Osteoblast (primary cell): ENCODE measurements around the gene PLEKHG5. TPM values are rescaled to one million over a fixed set of nuclear protein-coding genes. Genes with fewer than 3 reads are reported as not detected.
"Not testable (repeated sequence)": the region's sequence is repeated elsewhere in the genome, so short reads cannot be mapped to it uniquely, and the experiment has no call there.

ENCODE experiments used
- DNase-seq: peaks from one replicate; pipeline ENCODE4 v3.0.0; 2011; ENCODE audit warnings: low spot score, mixed read lengths; ENCODE audit not compliant: insufficient read length; ENCODE audit errors: missing footprints
- H2AFZ ChIP-seq: 2 replicates; pipeline ENCODE4 v1.6.0; 2011; ENCODE audit warnings: mild to moderate bottlenecking, low read length
- H3K27ac ChIP-seq: 2 replicates; pipeline ENCODE4 v1.5.1; 2011; ENCODE audit warnings: mild to moderate bottlenecking, low read depth, low read length, moderate library complexity
- H3K27me3 ChIP-seq: 2 replicates; pipeline ENCODE4 v1.6.0; 2012; ENCODE audit warnings: mild to moderate bottlenecking, control low read depth, inconsistent platforms, low read length, moderate library complexity; ENCODE audit not compliant: insufficient read depth
- H3K36me3 ChIP-seq: 2 replicates; pipeline ENCODE4 v1.5.1; 2011; ENCODE audit warnings: mild to moderate bottlenecking, low read length, control low read depth, moderate library complexity; ENCODE audit not compliant: insufficient read depth
- H3K4me1 ChIP-seq: 2 replicates; pipeline ENCODE4 v1.5.1; 2011; ENCODE audit warnings: mild to moderate bottlenecking, low read length, control low read depth, moderate library complexity; ENCODE audit not compliant: insufficient read depth
- H3K4me2 ChIP-seq: 2 replicates; pipeline ENCODE4 v1.6.0; 2011; ENCODE audit warnings: mild to moderate bottlenecking, low read length; ENCODE audit not compliant: insufficient read depth
- H3K4me3 ChIP-seq: fragments of 200-600 bp; sonication (generic); 3 replicates; pipeline ENCODE4 v1.5.1; 2012; ENCODE audit warnings: mild to moderate bottlenecking, low read length, inconsistent platforms; ENCODE audit not compliant: insufficient read depth
- H3K79me2 ChIP-seq: 2 replicates; pipeline ENCODE4 v1.6.0; 2012; ENCODE audit warnings: mild to moderate bottlenecking, low read length, control low read depth, inconsistent platforms; ENCODE audit not compliant: insufficient read depth
- H3K9me3 ChIP-seq: 2 replicates; pipeline ENCODE4 v1.5.1; 2011; ENCODE audit warnings: low read depth, low read length, control low read depth
- H4K20me1 ChIP-seq: 2 replicates; pipeline ENCODE4 v1.6.0; 2012; ENCODE audit warnings: mild to moderate bottlenecking, low read length, control low read depth; ENCODE audit not compliant: insufficient read depth
- total RNA-seq: library from RNA; depleted of rRNA; stranded (reverse); fragments of >200 nt; gene quantifications from 2 replicates; pipeline ENCODE4 v1.2.3, GENCODE V29; 2012
- TF ChIP-seq, protein P1 (sequence below): IDR thresholded peaks from 2 replicates; pipeline ENCODE4 v1.5.1; 2011; ENCODE audit warnings: mild to moderate bottlenecking, low read depth, low read length, moderate library complexity; ENCODE audit errors: extremely low read depth

Gene PLEKHG5
- total RNA-seq, 1 donor = 11.2 TPM

DNA sequence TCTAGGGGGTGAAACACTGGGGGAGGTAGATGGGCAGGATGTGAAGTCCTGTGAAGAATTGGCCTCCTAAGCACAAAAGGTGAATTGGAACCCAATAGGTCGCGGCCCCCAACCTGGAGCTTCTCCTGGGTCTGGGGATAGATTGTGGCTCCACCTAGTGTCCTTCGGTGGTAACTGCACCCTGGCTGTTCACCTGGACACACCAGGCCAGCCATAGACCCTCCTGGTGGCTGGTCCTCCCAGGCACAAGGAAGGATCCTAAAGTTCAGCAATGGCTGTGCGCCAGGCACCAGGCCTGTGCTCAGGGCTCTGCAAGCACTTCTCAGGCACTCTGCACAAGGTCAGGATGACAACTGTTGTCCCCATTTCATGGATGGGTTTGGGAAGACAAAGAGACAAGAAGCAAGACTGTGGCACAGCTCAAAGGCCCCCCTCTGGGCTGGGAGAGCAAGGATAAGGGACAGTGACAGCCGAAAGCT is 53.4 kb downstream of the PLEKHG5 start:
- TF ChIP-seq, protein P1, sequence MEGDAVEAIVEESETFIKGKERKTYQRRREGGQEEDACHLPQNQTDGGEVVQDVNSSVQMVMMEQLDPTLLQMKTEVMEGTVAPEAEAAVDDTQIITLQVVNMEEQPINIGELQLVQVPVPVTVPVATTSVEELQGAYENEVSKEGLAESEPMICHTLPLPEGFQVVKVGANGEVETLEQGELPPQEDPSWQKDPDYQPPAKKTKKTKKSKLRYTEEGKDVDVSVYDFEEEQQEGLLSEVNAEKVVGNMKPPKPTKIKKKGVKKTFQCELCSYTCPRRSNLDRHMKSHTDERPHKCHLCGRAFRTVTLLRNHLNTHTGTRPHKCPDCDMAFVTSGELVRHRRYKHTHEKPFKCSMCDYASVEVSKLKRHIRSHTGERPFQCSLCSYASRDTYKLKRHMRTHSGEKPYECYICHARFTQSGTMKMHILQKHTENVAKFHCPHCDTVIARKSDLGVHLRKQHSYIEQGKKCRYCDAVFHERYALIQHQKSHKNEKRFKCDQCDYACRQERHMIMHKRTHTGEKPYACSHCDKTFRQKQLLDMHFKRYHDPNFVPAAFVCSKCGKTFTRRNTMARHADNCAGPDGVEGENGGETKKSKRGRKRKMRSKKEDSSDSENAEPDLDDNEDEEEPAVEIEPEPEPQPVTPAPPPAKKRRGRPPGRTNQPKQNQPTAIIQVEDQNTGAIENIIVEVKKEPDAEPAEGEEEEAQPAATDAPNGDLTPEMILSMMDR = peak; percentile 81
- Histone ChIP-seq H3K4me2 (no peak overlapping the region), H3K4me3 (no peak overlapping the region), H3K9me3 (no peaks in the 10 kb centered on the region), H3K27me3 (peaks cover 12% of the 10 kb centered on the region), H2AFZ (no peak overlapping the region), H4K20me1 (no peaks in the 10 kb centered on the region), H3K27ac (no peak overlapping the region), H3K79me2 (no peaks in the 10 kb centered on the region), H3K4me1 (no peaks in the 10 kb centered on the region), H3K36me3 (no peaks in the 10 kb centered on the region)
- peak; percentile 96 for DNase-seq

DNA sequence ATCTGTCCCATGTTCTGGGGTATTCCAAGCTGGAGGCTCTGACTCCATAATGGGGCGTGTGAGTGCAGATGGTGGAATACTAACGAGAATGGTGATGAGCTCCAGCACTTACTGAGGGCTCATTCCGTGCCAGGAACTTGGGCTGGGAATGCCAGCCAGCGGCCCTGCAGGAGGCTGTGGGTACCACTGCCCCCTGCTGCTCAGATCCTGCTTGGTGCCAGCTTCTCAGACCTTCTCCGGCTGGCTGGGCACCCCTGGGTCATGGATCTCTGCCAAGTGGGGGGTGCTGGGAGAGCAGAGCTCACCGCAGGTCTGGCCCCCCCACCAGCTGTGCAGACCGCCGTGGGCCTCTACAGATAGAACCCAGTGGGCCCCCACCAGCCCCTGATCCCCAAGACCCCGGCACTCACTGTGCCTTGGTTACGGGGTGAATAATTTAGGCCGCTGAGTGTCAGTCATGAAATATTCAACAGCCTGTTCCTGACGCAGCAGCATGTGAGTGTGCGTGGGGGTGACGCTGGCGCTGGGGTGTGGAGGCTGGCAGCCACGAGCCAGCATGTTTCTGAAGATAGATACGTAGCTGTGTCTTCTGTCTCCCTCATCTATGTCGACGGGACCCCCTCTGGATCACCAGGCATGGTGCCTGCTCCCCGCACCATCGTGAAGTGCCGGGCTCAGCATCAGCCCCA is 54.3 kb downstream of the PLEKHG5 start:
- TF ChIP-seq, protein P1 = peak; percentile 27
- H4K20me1 ChIP-seq, DNase-seq, H2AFZ ChIP-seq, H3K27ac ChIP-seq, H3K4me1 ChIP-seq, H3K4me2 ChIP-seq, H3K9me3 ChIP-seq, H3K4me3 ChIP-seq, H3K79me2 ChIP-seq, H3K36me3 ChIP-seq: not testable (repeated sequence)
- peaks cover 12% of the 10 kb centered on the region for H3K27me3 ChIP-seq

DNA sequence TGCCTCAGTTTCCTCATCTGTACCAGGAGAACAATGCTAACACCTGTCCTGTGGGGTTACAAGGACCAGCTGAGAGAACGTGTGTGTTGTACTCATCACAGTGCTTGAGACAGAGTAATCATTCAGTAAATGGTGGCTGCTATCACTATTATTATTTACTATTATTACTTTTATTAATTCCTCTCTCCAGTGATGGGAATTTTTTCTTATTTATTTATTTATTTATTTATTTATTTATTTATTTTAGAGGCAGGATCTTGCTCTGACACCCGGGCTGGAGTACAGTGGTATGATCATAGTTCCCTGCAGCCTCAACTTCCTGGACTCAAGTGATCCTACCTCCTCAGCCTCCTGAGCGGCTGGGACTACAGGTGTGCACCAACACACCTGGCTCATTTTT is 55.2 kb downstream of the PLEKHG5 start:
- H3K79me2 ChIP-seq, H3K27ac ChIP-seq, DNase-seq, H4K20me1 ChIP-seq, H2AFZ ChIP-seq, H3K4me3 ChIP-seq, H3K36me3 ChIP-seq, H3K4me2 ChIP-seq, H3K9me3 ChIP-seq, H3K27me3 ChIP-seq, H3K4me1 ChIP-seq: not testable (repeated sequence)

DNA sequence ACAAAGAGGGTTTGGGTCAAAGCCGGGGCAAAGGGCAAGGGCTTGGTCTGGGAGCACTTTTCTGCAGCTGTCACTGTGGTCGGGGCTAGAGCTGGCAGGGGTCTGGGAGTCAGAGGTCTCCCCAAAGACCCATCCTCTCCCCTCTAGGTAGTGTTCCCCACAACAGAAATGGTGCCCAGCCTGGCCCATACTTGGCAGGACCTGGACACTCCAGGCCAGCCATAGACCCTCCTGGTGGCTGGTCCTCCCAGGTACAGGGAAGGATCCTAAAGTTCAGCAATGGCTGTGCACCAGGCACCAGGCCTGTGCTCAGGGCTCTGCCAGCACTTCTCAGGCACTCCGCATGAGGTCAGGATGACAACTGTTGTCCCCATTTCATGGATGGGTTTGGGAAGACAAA is 55.9 kb downstream of the PLEKHG5 start:
- H3K4me2 ChIP-seq = no peak overlapping the region
- no peaks in the 10 kb centered on the region for H3K79me2 ChIP-seq
- peaks cover 6% of the 10 kb centered on the region for H3K27me3 ChIP-seq
- TF ChIP-seq, protein P1 = no peak
- H3K27ac ChIP-seq = no peak overlapping the region
- no peaks in the 10 kb centered on the region for H3K9me3 ChIP-seq
- no peak overlapping the region for H2AFZ ChIP-seq
- DNase-seq = no peak
- no peak overlapping the region for H3K4me3 ChIP-seq
- no peaks in the 10 kb centered on the region for H3K36me3 ChIP-seq
- H3K4me1 ChIP-seq = no peaks in the 10 kb centered on the region
- H4K20me1 ChIP-seq = no peaks in the 10 kb centered on the region
